Activated CD8-positive, alpha-beta T cell treated with anti-CD3 and anti-CD28 coated beads for 36 hours (primary cell): ENCODE results near the gene TNFRSF13B. TPM values are rescaled to one million over a fixed set of nuclear protein-coding genes. Genes with fewer than 3 reads are reported as not detected.
"Not testable (repeated sequence)": the region's sequence is repeated elsewhere in the genome, so short reads cannot be mapped to it uniquely, and the experiment has no call there.

Experiments used
- ATAC-seq: fragments of 200-7000 bp; cut with Tn5 transposase; one replicate; pipeline ENCODE4 v1.10.0; 2021; ENCODE audit warnings: mild to moderate bottlenecking, moderate library complexity
- CTCF ChIA-PET: fragments of 350-600 bp; sonication (Branson Sonifier 250); formaldehyde crosslinking; loops from one replicate; lab custom pipeline; 2021; ENCODE audit warnings: antibody characterized with exemption; lab: Charles Lee
- POLR2A ChIA-PET: fragments of 350-600 bp; sonication (Branson Sonifier 250); formaldehyde crosslinking; loops from one replicate; lab custom pipeline; 2021; ENCODE audit warnings: antibody characterized with exemption; lab: Charles Lee
- DNase-seq: peaks from one replicate; pipeline ENCODE4 v3.0.0-alpha.2; 2020
- H3K27ac Mint-ChIP-seq: one replicate; pipeline ENCODE4 v1.8.0; 2021; ENCODE audit warnings: mild to moderate bottlenecking, mixed read lengths
- H3K27me3 Mint-ChIP-seq: one replicate; pipeline ENCODE4 v1.8.0; 2021; ENCODE audit warnings: mixed read lengths
- H3K36me3 Mint-ChIP-seq: one replicate; pipeline ENCODE4 v1.8.0; 2021; ENCODE audit warnings: low read depth, mixed read lengths
- H3K4me1 Mint-ChIP-seq: one replicate; pipeline ENCODE4 v1.8.0; 2021; ENCODE audit warnings: low read depth, mixed read lengths
- H3K4me3 Mint-ChIP-seq: one replicate; pipeline ENCODE4 v1.8.0; 2021; ENCODE audit warnings: mild to moderate bottlenecking, moderate library complexity, mixed read lengths
- H3K9me3 Mint-ChIP-seq: one replicate; pipeline ENCODE4 v1.8.0; 2021; ENCODE audit warnings: mixed read lengths
- intact Hi-C: fragments of 100-400 bp; cut with micrococcal nuclease; formaldehyde crosslinking; loops from one replicate; pipeline ENCODE4 v1.10.0; 2022
- total RNA-seq, 2 experiments: library from RNA; stranded (reverse); gene quantifications; one replicate each; pipeline ENCODE4 v1.2.3, GENCODE V29; 2021
- TF ChIP-seq, protein P1 (sequence below): fragments of 200-600 bp; IDR thresholded peaks from one replicate; pipeline ENCODE4 v1.8.0; 2022; ENCODE audit warnings: antibody characterized with exemption, mild to moderate bottlenecking

Gene TNFRSF13B
- total RNA-seq, 2 experiments from 2014 or later = not detected

- intact Hi-C loops = loop anchor here (10.0 kb wide), 1 partner anchor 61 kb away; no protein-coding TSS in a partner anchor
- ChIA-PET CTCF (no interaction called here), POLR2A (no interaction called here)
- Mint-ChIP-seq H3K27me3 (no peaks in the 10 kb centered on the region), H3K4me3 (no peak overlapping the region), H3K9me3 (no peaks in the 10 kb centered on the region), H3K4me1 (no peaks in the 10 kb centered on the region), H3K36me3 (no peaks in the 10 kb centered on the region), H3K27ac (no peak overlapping the region)
- DNase-seq = no peak
- TF ChIP-seq, protein P1, sequence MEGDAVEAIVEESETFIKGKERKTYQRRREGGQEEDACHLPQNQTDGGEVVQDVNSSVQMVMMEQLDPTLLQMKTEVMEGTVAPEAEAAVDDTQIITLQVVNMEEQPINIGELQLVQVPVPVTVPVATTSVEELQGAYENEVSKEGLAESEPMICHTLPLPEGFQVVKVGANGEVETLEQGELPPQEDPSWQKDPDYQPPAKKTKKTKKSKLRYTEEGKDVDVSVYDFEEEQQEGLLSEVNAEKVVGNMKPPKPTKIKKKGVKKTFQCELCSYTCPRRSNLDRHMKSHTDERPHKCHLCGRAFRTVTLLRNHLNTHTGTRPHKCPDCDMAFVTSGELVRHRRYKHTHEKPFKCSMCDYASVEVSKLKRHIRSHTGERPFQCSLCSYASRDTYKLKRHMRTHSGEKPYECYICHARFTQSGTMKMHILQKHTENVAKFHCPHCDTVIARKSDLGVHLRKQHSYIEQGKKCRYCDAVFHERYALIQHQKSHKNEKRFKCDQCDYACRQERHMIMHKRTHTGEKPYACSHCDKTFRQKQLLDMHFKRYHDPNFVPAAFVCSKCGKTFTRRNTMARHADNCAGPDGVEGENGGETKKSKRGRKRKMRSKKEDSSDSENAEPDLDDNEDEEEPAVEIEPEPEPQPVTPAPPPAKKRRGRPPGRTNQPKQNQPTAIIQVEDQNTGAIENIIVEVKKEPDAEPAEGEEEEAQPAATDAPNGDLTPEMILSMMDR = no peak
- no peak for ATAC-seq
Observed at GRCh38 chr17:16923904-16924695, 47.8 kb downstream of the TNFRSF13B start.

DNA sequence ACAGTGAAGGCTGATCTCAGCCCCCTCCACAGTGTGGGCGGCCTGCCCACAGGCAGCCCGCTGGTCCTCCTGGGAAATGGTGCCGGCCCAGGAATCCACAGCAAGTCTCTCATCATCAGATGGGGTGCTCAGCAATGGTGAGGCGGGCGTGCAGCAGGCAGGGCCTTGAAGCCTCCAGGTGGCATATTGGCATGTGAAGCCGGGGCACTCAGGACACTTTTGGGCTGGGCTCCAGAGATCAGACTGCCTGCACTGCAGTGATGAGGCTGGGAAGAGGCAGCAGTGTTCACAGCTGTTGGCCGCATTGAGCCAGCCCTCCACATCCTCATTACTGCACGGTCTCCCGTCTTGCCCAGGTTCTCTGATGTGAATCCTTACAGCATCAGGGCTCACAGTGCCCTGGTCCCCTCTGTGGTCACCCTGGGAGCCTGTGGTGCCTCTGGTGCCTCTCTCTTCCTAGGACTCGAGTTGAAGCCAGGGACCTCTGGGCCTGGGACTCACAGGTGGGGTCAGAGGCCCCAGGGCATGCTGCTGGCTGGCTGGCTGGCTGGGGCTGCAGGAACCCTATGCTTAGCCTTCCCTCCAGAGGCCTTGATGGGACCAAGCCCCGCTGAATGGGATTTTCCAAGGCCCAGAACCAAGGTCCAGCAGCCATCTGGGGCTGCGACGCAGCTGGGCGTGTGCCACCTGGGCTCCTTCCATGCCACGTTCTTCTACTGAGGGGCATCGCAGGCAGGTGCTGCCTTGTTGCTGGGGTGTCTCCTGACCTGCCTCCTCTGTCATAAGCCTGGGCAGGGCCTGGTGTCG lies 48.6 kb downstream of the TNFRSF13B start:
- intact Hi-C loops = loop anchor here (10.0 kb wide), 1 partner anchor 62 kb away; no protein-coding TSS in a partner anchor
- no peak for ATAC-seq
- Mint-ChIP-seq H3K36me3 (no peaks in the 10 kb centered on the region), H3K27me3 (no peaks in the 10 kb centered on the region), H3K9me3 (no peaks in the 10 kb centered on the region), H3K27ac (no peak overlapping the region), H3K4me1 (no peaks in the 10 kb centered on the region), H3K4me3 (no peak overlapping the region)
- CTCF ChIA-PET = interaction anchor here (1.0 kb wide), 1 partner anchor 68 kb away, joined by 7 read pairs; no protein-coding TSS in a partner anchor
- DNase-seq = no peak
- TF ChIP-seq, protein P1 = no peak
- POLR2A ChIA-PET = no interaction called here

- TF ChIP-seq, protein P1 = no peak
- no peaks in the 10 kb centered on the region for H3K36me3 Mint-ChIP-seq
- no peaks in the 10 kb centered on the region for H3K4me1 Mint-ChIP-seq
- intact Hi-C loops = loop anchor here (10.0 kb wide), 1 partner anchor 62 kb away; no protein-coding TSS in a partner anchor
- POLR2A ChIA-PET = no interaction called here
- CTCF ChIA-PET = interaction anchor here (1.0 kb wide), 1 partner anchor 69 kb away, joined by 7 read pairs; no protein-coding TSS in a partner anchor
- peak; percentile 20 for DNase-seq
- no peak overlapping the region for H3K4me3 Mint-ChIP-seq
- no peaks in the 10 kb centered on the region for H3K9me3 Mint-ChIP-seq
- no peaks in the 10 kb centered on the region for H3K27me3 Mint-ChIP-seq
- H3K27ac Mint-ChIP-seq = no peak overlapping the region
- ATAC-seq = peak; percentile 55
Observed at GRCh38 chr17:16922386-16923096, 49.4 kb downstream of the TNFRSF13B start.

- POLR2A ChIA-PET = interaction anchor here (1.4 kb wide), 1 partner anchor 13 kb away, joined by 3 read pairs; no protein-coding TSS in a partner anchor
- H3K4me3 Mint-ChIP-seq, H3K9me3 Mint-ChIP-seq, DNase-seq, H3K36me3 Mint-ChIP-seq, H3K4me1 Mint-ChIP-seq, H3K27ac Mint-ChIP-seq, H3K27me3 Mint-ChIP-seq, ATAC-seq: not testable (repeated sequence)
- CTCF ChIA-PET = interaction anchor here (1.2 kb wide), 1 partner anchor 70 kb away, joined by 5 read pairs; no protein-coding TSS in a partner anchor
- intact Hi-C loops = loop anchor here (10.0 kb wide), 1 partner anchor 63 kb away; no protein-coding TSS in a partner anchor
Observed at GRCh38 chr17:16921451-16921850, 50.5 kb downstream of the TNFRSF13B start.

DNA sequence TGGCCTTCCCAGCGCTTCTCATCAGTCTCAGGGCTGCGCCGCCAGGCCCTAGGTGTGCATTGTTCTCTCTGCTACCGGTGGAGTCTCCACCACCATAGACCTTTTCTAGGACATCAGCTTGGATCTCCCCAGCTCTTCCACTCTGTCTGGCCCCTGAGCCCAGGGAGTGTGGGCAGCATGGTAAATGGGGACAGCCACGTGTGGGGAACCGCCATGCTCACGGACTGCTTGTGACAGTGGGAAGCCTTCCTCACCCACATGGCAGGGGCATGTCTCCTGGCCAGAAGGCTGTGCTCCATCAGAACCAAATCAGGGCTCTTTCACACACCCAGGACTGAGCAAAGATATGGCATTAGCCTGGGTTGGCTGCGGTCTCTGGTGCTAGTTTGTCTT lies 51.3 kb downstream of the TNFRSF13B start:
- Mint-ChIP-seq H3K27me3 (no peaks in the 10 kb centered on the region), H3K27ac (no peak overlapping the region), H3K4me1 (peaks cover 2% of the 10 kb centered on the region), H3K36me3 (no peaks in the 10 kb centered on the region), H3K9me3 (no peaks in the 10 kb centered on the region), H3K4me3 (no peak overlapping the region)
- ChIA-PET CTCF (interaction anchor here (1.2 kb wide), 1 partner anchor 71 kb away, joined by 5 read pairs; no protein-coding TSS in a partner anchor), POLR2A (interaction anchor here (1.4 kb wide), 1 partner anchor 12 kb away, joined by 3 read pairs; no protein-coding TSS in a partner anchor)
- ATAC-seq (no peak), DNase-seq (no peak)
- TF ChIP-seq, protein P1 = no peak
- intact Hi-C loops = loop anchor here (10.0 kb wide), 1 partner anchor 64 kb away; no protein-coding TSS in a partner anchor
